Endothelial cell of umbilical vein (primary cell): Measurements from ENCODE around the gene APOL5. TPM values are rescaled to one million over a fixed set of nuclear protein-coding genes. Genes with fewer than 3 reads are reported as not detected.

Experiments
- BruUV-seq: library from RNA; stranded (reverse); fragments of 400-500 nt; replicated peaks from 2 replicates; lab custom pipeline; 2021; lab: Mats Ljungman, UMichigan
- CTCF ChIA-PET: fragments of 300-600, 350-600 bp; sonication (Branson Sonifier 250); formaldehyde crosslinking; loops from one replicate; lab custom pipeline; 2021; ENCODE audit warnings: antibody characterized with exemption, inconsistent platforms; lab: Charles Lee
- POLR2A ChIA-PET: fragments of 300-600, 350-600 bp; sonication (Branson Sonifier 250); formaldehyde crosslinking; loops from one replicate; lab custom pipeline; 2021; ENCODE audit warnings: antibody characterized with exemption, inconsistent platforms; lab: Charles Lee
- DNase-seq: peaks from one replicate; pipeline ENCODE4 v3.0.0-alpha.2; 2011; ENCODE audit warnings: low read depth, low spot score
- FAIRE-seq: peaks from 2 replicates; lab custom pipeline; 2011; peaks lifted over from hg19 to GRCh38; lab: Jason Lieb, UNC
- H2AFZ ChIP-seq: 2 replicates; pipeline ENCODE4 v1.6.0; 2012; ENCODE audit warnings: low read depth, low read length, control low read depth, inconsistent platforms
- H3K27ac ChIP-seq: 2 replicates; pipeline ENCODE4 v1.5.1; 2011; ENCODE audit warnings: low read depth, mild to moderate bottlenecking, control low read depth, low read length, moderate library complexity; ENCODE audit not compliant: insufficient read depth
- H3K27me3 ChIP-seq, 2 experiments: 2 replicates each; pipeline versions ENCODE4 v1.6.0 to v1.6.1; 2011; ENCODE audit warnings: low read length in 2 of 2, mixed read lengths in 1 of 2; ENCODE audit not compliant: control insufficient read depth in 2 of 2, insufficient read depth in 2 of 2
- H3K36me3 ChIP-seq, 2 experiments: 2 replicates in 1 of 2; 3 replicates in 1 of 2; pipeline ENCODE4 v1.5.1; 2011; ENCODE audit warnings: low read length in 2 of 2, mild to moderate bottlenecking in 1 of 2, moderate library complexity in 1 of 2; ENCODE audit not compliant: control insufficient read depth in 2 of 2, insufficient read depth in 2 of 2; ENCODE audit errors: extremely low read depth in 1 of 2
- H3K4me1 ChIP-seq: 3 replicates; pipeline ENCODE4 v1.5.1; 2011; ENCODE audit warnings: mild to moderate bottlenecking, low read length; ENCODE audit not compliant: control insufficient read depth, insufficient read depth; ENCODE audit errors: extremely low read depth
- H3K4me2 ChIP-seq: 2 replicates; pipeline ENCODE4 v1.6.1; 2011; ENCODE audit warnings: low read length, control low read depth, mixed read lengths; ENCODE audit not compliant: insufficient read depth
- H3K4me3 ChIP-seq, 3 experiments: fragments of 200-600 bp in 1 of 3; sonication (generic), shearing (Covaris generic) in 1 of 3; replicated peaks in 1 of 3; 2 replicates each; pipeline ENCODE4 v1.5.1; 2011 to 2016; ENCODE audit warnings: control low read depth in 3 of 3, low read length in 3 of 3, mild to moderate bottlenecking in 2 of 3, inconsistent platforms in 1 of 3, low read depth in 1 of 3, moderate library complexity in 1 of 3; ENCODE audit not compliant: insufficient read depth in 1 of 3
- H3K79me2 ChIP-seq: 2 replicates; pipeline ENCODE4 v1.6.0; 2012; ENCODE audit warnings: low read length, inconsistent platforms; ENCODE audit not compliant: control insufficient read depth, insufficient read depth
- H3K9ac ChIP-seq: replicated peaks from 2 replicates; pipeline ENCODE3; 2011; ENCODE audit warnings: low read length, control low read depth; ENCODE audit not compliant: insufficient read depth; ENCODE audit errors: extremely low read depth
- H3K9me1 ChIP-seq: replicated peaks from 3 replicates; pipeline ENCODE4 v1.6.0; 2011; ENCODE audit warnings: mild to moderate bottlenecking, low read length; ENCODE audit not compliant: control insufficient read depth, insufficient read depth; ENCODE audit errors: extremely low read depth
- H3K9me3 ChIP-seq: replicated peaks from 2 replicates; pipeline ENCODE4 v1.5.1; 2012; ENCODE audit warnings: low read length, inconsistent platforms; ENCODE audit not compliant: control insufficient read depth, insufficient read depth
- H4K20me1 ChIP-seq: replicated peaks from 2 replicates; pipeline ENCODE3; 2011; ENCODE audit warnings: mild to moderate bottlenecking, low read length; ENCODE audit not compliant: control insufficient read depth, insufficient read depth; ENCODE audit errors: extremely low read depth
- EZH2 ChIP-seq: IDR thresholded peaks from 2 replicates; pipeline ENCODE4 v1.6.1; 2012; ENCODE audit warnings: borderline replicate concordance, low read depth, mild to moderate bottlenecking, moderate library complexity, low read length, inconsistent platforms; ENCODE audit not compliant: severe bottlenecking
- FOS ChIP-seq: IDR thresholded peaks from 2 replicates; pipeline ENCODE4 v1.6.1; 2011; ENCODE audit warnings: mild to moderate bottlenecking, low read length, moderate library complexity, borderline replicate concordance; ENCODE audit not compliant: insufficient read depth
- GATA2 ChIP-seq: IDR thresholded peaks from 2 replicates; pipeline ENCODE4 v1.7.0; 2011; ENCODE audit warnings: low read depth, mild to moderate bottlenecking, moderate library complexity, mixed read lengths, low read length; ENCODE audit not compliant: insufficient read length, insufficient read depth
- JUN ChIP-seq: IDR thresholded peaks from 2 replicates; pipeline ENCODE4 v1.6.1; 2011; ENCODE audit warnings: borderline replicate concordance, low read depth; ENCODE audit not compliant: insufficient read length, insufficient read depth
- MYC ChIP-seq: IDR thresholded peaks from one replicate; pipeline ENCODE4 v1.6.1; 2011; ENCODE audit warnings: mild to moderate bottlenecking, low read depth, low read length
- POLR2A ChIP-seq: IDR thresholded peaks from 2 replicates; pipeline ENCODE4 v1.6.1; 2012; ENCODE audit warnings: low read depth, mild to moderate bottlenecking, control low read depth, low read length
- POLR2AphosphoS5 ChIP-seq: IDR thresholded peaks from 2 replicates; pipeline ENCODE4 v1.6.1; 2012; ENCODE audit warnings: low read depth, mild to moderate bottlenecking, control low read depth, low read length, moderate library complexity; ENCODE audit not compliant: insufficient read depth
- dilution Hi-C: fragments of 300-500 bp; cut with MboI; formaldehyde crosslinking; loops from one replicate; pipeline ENCODE4 v1.15.0; 2019; ENCODE audit warnings: low sequenced_read_pairs; ENCODE audit not compliant: extremely low pct_ligation_motif_present
- intact Hi-C: fragments of 100-400 bp; cut with micrococcal nuclease; formaldehyde crosslinking; loops from one replicate; pipeline ENCODE4 v1.10.0; 2022
- polyA plus RNA-seq, 4 experiments: library from polyadenylated mRNA; depleted of rRNA in 3 of 4; stranded (reverse) in 3 of 4; unstranded in 1 of 4; fragments of >200 nt; gene quantifications; 2 replicates each; pipeline versions ENCODE4 v1.2.1 to v1.2.3, GENCODE V29; 2011 to 2012; ENCODE audit warnings: missing spikeins in 1 of 4
- total RNA-seq: library from RNA; stranded (reverse); gene quantifications from 2 replicates; pipeline ENCODE4 v1.2.3, GENCODE V29; 2021
- TF ChIP-seq, protein P1 (sequence below): IDR thresholded peaks from 2 replicates; pipeline ENCODE4 v1.6.1; 2011; ENCODE audit not compliant: insufficient read depth, insufficient read length
- TF ChIP-seq, protein P2 (sequence below), 2 donors: IDR thresholded peaks; 1 replicate in 1 of 2; 2 replicates in 1 of 2; pipeline ENCODE4 v1.5.1; 2011; ENCODE audit warnings: low read length in 2 of 2, mild to moderate bottlenecking in 2 of 2, moderate library complexity in 2 of 2, control low read depth in 1 of 2, inconsistent platforms in 1 of 2, low read depth in 1 of 2; ENCODE audit not compliant: insufficient read depth in 1 of 2; ENCODE audit errors: extremely low read depth in 1 of 2

APOL5 gene
- total and polyA plus RNA-seq, 2 donors (not counting 3 experiments of a cell fraction or from before 2014, with no cell fraction given): not detected

- TF ChIP-seq, protein P1, sequence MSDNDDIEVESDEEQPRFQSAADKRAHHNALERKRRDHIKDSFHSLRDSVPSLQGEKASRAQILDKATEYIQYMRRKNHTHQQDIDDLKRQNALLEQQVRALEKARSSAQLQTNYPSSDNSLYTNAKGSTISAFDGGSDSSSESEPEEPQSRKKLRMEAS: no peak
- TF ChIP-seq JUN: no peak
- TF ChIP-seq, protein P2, sequence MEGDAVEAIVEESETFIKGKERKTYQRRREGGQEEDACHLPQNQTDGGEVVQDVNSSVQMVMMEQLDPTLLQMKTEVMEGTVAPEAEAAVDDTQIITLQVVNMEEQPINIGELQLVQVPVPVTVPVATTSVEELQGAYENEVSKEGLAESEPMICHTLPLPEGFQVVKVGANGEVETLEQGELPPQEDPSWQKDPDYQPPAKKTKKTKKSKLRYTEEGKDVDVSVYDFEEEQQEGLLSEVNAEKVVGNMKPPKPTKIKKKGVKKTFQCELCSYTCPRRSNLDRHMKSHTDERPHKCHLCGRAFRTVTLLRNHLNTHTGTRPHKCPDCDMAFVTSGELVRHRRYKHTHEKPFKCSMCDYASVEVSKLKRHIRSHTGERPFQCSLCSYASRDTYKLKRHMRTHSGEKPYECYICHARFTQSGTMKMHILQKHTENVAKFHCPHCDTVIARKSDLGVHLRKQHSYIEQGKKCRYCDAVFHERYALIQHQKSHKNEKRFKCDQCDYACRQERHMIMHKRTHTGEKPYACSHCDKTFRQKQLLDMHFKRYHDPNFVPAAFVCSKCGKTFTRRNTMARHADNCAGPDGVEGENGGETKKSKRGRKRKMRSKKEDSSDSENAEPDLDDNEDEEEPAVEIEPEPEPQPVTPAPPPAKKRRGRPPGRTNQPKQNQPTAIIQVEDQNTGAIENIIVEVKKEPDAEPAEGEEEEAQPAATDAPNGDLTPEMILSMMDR (IDR thresholded peaks at IDR 0.05; ENCODE audit: extremely low read depth in 1 of 2, insufficient read depth in 1 of 2, low read depth in 1 of 2, low read length in 2 of 2): no peak
- TF ChIP-seq POLR2A: no peak
- TF ChIP-seq POLR2AphosphoS5: no peak
- no peak for TF ChIP-seq MYC
- no peak for TF ChIP-seq GATA2
- TF ChIP-seq EZH2: no peak
- TF ChIP-seq FOS: no peak
- dilution Hi-C loops: no loop called here
Measured at GRCh38 chr22:35739931-35740380, 22.3 kb downstream of the APOL5 start.

More at GRCh38 chr22:35739931-35740380, 22.3 kb downstream of the APOL5 start:
- Histone ChIP-seq H2AFZ (no peak overlapping the region), H3K4me2 (no peak overlapping the region), H3K27me3 (no peaks in the 10 kb centered on the region), H3K36me3 (peaks cover 5 to 14% of the 10 kb centered on the region in 2 experiments), H3K4me3 (no peak overlapping the region), H4K20me1 (no peaks in the 10 kb centered on the region), H3K4me1 (peaks cover 19% of the 10 kb centered on the region), H3K9me3 (no peaks in the 10 kb centered on the region), H3K9me1 (no peaks in the 10 kb centered on the region), H3K27ac (no peak overlapping the region), H3K79me2 (no peaks in the 10 kb centered on the region), H3K9ac (no peak overlapping the region)
- POLR2A ChIA-PET: no interaction called here
- CTCF ChIA-PET: interaction anchor here (1.1 kb wide), 1 partner anchor 56 kb away, joined by 3 read pairs; no protein-coding TSS in a partner anchor
- no peak for FAIRE-seq
- intact Hi-C loops: loop anchor here (10.0 kb wide), 1 partner anchor 95 kb away; the partner anchor contains the start of gene APOL6
- BruUV-seq: TSS peak; percentile 3
- no peak for DNase-seq
